ENCODE measurements around the gene RAB9B. TPM values are rescaled to one million over a fixed set of nuclear protein-coding genes. Genes with fewer than 3 reads are reported as not detected.

Gene RAB9B
- total RNA-seq, 2 experiments from 2014 or later = 0.34 to 0.60 TPM

DNA sequence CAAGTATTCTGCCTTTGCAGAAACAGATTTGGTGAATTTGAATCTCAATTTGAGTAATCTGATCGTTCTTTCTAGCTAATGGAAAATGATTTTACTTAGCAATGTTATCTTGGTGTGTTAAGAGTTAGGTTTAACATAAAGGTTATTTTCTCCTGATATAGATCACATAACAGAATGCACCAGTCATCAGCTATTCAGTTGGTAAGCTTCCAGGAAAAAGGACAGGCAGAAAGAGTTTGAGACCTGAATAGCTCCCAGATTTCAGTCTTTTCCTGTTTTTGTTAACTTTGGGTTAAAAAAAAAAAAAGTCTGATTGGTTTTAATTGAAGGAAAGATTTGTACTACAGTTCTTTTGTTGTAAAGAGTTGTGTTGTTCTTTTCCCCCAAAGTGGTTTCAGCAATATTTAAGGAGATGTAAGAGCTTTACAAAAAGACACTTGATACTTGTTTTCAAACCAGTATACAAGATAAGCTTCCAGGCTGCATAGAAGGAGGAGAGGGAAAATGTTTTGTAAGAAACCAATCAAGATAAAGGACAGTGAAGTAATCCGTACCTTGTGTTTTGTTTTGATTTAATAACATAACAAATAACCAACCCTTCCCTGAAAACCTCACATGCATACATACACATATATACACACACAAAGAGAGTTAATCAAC, 40.1 kb downstream of the RAB9B start:
- Mint-ChIP-seq H3K27ac (no peak overlapping the region), H3K36me3 (no peaks in the 10 kb centered on the region), H3K4me1 (no peaks in the 10 kb centered on the region), H3K9me3 (no peaks in the 10 kb centered on the region), H3K27me3 (no peaks in the 10 kb centered on the region), H3K4me3 (no peak overlapping the region)
- no peak for DNase-seq

DNA sequence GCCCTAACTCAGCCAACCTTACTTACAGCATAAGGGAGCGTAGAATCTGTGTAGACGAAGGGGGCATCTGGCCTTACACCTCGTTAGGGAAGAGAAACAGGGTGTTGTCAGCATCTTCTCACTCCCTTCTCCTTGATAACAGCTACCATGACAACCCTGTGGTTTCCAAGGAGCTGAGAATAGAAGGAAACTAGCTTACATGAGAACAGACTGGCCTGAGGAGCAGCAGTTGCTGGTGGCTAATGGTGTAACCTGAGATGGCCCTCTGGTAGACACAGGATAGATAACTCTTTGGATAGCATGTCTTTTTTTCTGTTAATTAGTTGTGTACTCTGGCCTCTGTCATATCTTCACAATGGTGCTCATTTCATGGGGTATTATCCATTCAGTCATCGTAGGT, 40.8 kb downstream of the RAB9B start:
- Mint-ChIP-seq H3K4me1 (no peaks in the 10 kb centered on the region), H3K27me3 (no peaks in the 10 kb centered on the region), H3K4me3 (no peak overlapping the region), H3K27ac (no peak overlapping the region), H3K9me3 (no peaks in the 10 kb centered on the region), H3K36me3 (no peaks in the 10 kb centered on the region)
- no peak for DNase-seq

DNA sequence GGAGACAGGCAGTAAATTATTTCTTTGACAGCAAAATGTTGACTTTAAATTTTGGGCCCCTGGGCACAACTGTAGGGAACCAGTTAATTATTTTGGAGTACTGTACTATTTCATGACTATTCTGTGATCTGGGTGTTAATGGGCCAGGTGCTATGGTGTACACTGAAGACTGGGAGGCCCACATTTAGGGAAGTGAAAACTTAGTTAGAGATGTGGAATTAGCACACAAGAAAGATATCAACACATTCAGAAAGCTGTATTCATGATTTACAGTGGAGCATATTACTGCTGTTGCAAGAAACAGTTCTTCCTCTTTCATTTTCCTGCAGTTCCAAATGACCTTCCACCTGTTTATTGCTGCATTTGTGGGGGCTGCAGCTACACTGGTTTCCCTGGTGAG, 43.1 kb downstream of the RAB9B start:
- no peaks in the 10 kb centered on the region for H3K27me3 Mint-ChIP-seq
- DNase-seq = no peak
- H3K4me3 Mint-ChIP-seq = no peak overlapping the region
- no peaks in the 10 kb centered on the region for H3K9me3 Mint-ChIP-seq
- no peaks in the 10 kb centered on the region for H3K36me3 Mint-ChIP-seq
- no peaks in the 10 kb centered on the region for H3K4me1 Mint-ChIP-seq
- H3K27ac Mint-ChIP-seq = no peak overlapping the region

DNA sequence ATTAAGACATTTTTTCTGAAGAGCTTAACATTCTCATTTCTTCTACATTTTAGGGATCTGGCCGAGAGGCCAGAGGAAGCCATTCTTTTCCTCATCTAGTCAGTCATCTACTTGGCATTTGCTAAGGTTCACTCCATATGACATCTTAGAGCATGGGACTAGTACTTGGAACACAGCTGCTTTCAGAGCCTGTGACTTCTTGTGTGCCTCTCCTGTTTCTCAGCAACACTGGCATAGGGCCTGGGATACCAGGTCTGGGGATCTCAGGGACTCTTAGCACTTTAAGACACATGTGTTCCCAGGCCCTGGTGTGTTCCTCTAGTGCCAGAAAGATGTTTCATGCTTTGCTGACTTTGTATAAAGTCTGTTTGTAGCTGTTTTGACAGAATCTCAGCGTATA, 48.1 kb downstream of the RAB9B start:
- DNase-seq = no peak
- Mint-ChIP-seq H3K36me3 (no peaks in the 10 kb centered on the region), H3K27ac (no peak overlapping the region), H3K4me3 (no peak overlapping the region), H3K9me3 (no peaks in the 10 kb centered on the region), H3K4me1 (no peaks in the 10 kb centered on the region), H3K27me3 (no peaks in the 10 kb centered on the region)

DNA sequence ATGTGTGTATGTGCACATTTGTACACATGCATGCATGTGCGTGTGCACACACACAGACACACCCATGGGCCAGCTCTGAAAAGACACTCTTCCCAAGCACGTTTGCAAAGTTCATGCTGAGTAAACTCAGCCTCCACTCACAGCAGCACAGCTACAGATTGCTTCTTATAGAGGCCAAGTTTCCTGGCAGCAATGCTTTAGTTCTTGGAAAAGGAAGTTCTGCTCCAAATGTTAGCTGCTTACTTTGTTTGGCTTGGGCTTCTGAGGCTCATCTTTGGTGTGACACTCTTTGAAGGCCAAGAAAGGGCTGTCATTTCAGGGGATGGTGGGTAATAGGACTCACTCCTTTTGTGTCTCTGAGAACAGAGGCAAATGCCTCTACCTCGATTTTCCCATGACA, 48.9 kb downstream of the RAB9B start:
- H3K27me3 Mint-ChIP-seq = no peaks in the 10 kb centered on the region
- H3K27ac Mint-ChIP-seq = no peak overlapping the region
- DNase-seq = no peak
- H3K4me1 Mint-ChIP-seq = no peaks in the 10 kb centered on the region
- no peaks in the 10 kb centered on the region for H3K36me3 Mint-ChIP-seq
- no peaks in the 10 kb centered on the region for H3K9me3 Mint-ChIP-seq
- no peak overlapping the region for H3K4me3 Mint-ChIP-seq

DNA sequence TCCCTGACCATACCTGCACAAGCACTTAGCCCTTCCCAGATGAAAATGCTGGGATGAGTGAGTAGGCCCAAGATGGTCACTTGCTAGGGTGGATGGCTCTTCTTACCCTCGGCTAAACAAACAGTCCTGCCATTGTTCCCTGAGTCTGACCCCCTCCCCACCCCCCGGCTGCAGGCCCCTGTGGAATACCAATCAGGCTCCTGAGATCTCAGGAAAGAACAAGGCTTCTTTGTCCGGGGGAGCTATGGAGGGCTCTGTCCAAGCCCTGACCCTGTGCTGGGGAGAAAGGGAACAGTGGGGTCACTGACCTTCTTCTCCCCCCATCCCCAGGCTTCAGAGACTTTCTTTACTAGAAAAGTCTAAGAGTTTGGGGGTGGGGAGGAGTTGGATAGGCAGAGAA, 49.4 kb downstream of the RAB9B start:
- no peaks in the 10 kb centered on the region for H3K36me3 Mint-ChIP-seq
- no peaks in the 10 kb centered on the region for H3K4me1 Mint-ChIP-seq
- DNase-seq = no peak
- no peak overlapping the region for H3K27ac Mint-ChIP-seq
- H3K27me3 Mint-ChIP-seq = no peaks in the 10 kb centered on the region
- H3K4me3 Mint-ChIP-seq = no peak overlapping the region
- H3K9me3 Mint-ChIP-seq = no peaks in the 10 kb centered on the region

DNA sequence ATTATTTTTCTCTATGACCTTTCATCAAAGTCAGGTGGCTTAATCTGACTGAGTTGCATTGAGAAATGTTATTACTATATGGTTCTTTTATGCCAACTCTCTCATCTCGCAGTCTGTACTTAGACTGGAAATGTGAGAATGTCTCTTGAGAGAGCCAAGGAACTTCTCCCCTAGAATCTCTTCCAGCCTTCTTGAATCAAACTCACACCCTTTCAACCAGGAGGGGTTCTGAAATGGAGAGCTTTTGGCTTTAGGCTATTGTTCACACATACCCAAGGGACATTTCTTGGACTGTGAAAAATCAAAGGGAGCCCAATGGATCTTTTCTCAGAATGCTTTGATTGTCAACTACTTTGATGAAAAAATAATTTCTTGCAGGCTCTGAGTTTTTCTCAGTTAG, 50.4 kb downstream of the RAB9B start:
- no peaks in the 10 kb centered on the region for H3K9me3 Mint-ChIP-seq
- no peaks in the 10 kb centered on the region for H3K27me3 Mint-ChIP-seq
- H3K4me1 Mint-ChIP-seq = no peaks in the 10 kb centered on the region

DNA sequence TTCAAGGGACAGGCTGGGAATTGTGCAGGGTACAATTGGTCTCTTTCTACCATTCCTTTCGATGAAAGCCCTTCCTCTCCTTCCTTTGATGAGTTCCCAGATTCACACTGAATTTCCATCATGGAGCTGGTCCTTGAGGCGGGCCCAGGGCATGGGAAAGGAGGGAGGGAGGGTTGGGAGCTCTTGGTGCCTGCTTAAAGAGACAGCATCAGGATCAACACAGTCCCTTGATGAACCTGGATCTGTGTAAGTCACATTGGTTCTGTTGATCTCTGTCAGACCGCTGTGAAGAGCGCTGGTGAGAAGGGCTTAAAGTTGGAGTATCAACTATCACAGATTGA, 51.0 kb downstream of the RAB9B start:
- DNase-seq = no peak
- Mint-ChIP-seq H3K9me3 (no peaks in the 10 kb centered on the region), H3K27me3 (no peaks in the 10 kb centered on the region), H3K27ac (no peak overlapping the region), H3K36me3 (no peaks in the 10 kb centered on the region), H3K4me3 (no peak overlapping the region), H3K4me1 (no peaks in the 10 kb centered on the region)

More for the DNA sequence above, 50.4 kb downstream of the RAB9B start:
- Mint-ChIP-seq H3K4me3 (no peak overlapping the region), H3K36me3 (no peaks in the 10 kb centered on the region), H3K27ac (no peak overlapping the region)
- DNase-seq = no peak

DNA sequence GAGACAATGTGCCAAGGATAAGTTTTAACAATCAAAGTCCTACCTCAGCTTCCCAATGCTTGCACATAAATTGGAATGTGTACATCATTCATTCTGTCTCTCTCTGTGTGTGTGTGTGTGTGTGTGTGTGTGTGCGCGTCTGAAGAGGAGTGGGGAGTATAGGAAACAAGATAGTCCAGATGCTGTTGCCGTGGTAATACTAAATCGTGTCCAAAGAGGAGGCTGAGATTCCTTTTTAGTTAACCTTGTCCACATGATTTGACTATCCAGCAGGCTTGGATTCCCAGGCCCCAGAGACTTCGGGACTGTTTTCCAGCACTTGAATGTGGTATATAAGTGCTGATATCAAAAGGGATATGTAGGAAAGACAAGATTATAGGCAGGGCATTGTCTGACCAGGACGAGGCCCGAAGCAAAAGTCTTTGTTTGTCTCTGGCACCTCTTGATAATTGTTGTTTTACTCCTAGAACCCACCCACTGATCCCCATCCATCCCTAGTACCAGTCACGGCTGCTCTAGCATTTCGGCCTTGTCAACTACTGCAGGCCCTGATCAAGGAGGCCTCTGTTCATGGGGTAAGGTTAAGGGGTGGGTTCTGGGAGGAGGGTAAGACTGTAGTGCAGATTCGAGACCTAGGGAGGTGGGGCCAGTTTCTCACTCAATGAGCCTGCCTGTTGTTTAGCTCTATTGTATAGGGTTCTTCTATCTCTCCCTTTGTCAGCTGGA, 51.6 kb downstream of the RAB9B start:
- Mint-ChIP-seq H3K27ac (no peak overlapping the region), H3K27me3 (no peaks in the 10 kb centered on the region), H3K9me3 (no peaks in the 10 kb centered on the region), H3K4me1 (no peaks in the 10 kb centered on the region), H3K4me3 (no peak overlapping the region), H3K36me3 (no peaks in the 10 kb centered on the region)
- DNase-seq = no peak

DNA sequence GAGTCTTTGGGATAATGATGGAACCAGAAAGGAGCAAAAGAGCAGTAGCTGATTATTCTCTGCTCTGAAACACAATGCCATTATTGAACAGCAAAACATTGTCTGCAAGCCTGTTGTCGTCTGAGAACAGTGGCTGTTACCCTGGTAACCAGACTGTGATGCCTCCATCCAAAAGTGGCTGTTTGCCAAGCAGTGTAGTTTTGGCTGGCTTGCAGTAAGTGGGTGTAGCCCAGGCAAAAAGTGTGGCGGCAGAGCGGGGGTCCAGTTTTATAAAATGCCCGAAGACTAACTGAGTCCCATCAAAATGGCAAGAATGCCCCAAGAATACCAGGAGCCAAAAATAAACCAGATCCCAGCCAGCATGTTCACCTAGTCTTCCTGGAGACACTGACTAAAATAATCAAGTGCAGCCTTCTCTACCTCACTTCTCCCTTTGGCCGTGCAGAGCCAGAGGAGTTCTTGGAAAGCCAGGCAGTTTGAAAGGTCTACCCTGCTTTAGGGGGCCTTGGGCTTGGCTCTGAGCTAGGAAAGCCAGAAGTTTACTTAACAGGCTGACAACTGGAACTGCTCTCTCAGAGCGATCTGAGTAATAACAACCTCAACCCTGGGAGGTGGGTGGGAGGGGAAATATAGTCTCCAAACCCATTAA, 52.8 kb downstream of the RAB9B start:
- no peaks in the 10 kb centered on the region for H3K4me1 Mint-ChIP-seq
- H3K36me3 Mint-ChIP-seq = no peaks in the 10 kb centered on the region
- H3K27ac Mint-ChIP-seq = no peak overlapping the region
- no peak for DNase-seq
- H3K27me3 Mint-ChIP-seq = peaks cover 4% of the 10 kb centered on the region
- no peaks in the 10 kb centered on the region for H3K9me3 Mint-ChIP-seq
- no peak overlapping the region for H3K4me3 Mint-ChIP-seq

DNA sequence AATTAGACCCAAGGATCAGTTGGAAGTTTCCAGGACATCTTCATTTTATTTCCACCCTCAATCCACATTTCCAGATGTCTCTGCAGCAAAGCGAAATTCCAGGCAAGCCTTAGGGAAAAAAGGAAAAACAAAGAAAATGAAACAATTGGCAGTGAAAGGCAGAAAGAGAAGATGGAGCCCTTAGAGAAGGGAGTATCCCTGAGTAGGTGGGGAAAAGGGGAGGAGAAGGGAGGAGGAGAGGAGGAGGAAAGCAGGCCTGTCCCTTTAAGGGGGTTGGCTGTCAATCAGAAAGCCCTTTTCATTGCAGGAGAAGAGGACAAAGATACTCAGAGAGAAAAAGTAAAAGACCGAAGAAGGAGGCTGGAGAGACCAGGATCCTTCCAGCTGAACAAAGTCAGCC, 55.5 kb downstream of the RAB9B start, which contains the start of gene PLP1:
Gene PLP1 (plus strand): TSS at position 295 of the 400 bp plus-strand sequence. CDS start 156 bp downstream, outside the sequence.
- Mint-ChIP-seq H3K4me3 (no peak within 1 kb of the TSS), H3K36me3 (no peaks in the 10 kb centered on the region), H3K9me3 (no peaks in the 10 kb centered on the region), H3K27me3 (peaks cover 4% of the 10 kb centered on the region), H3K27ac (no peak within 1 kb of the TSS), H3K4me1 (no peaks in the 10 kb centered on the region)
- DNase-seq = no peak

DNA sequence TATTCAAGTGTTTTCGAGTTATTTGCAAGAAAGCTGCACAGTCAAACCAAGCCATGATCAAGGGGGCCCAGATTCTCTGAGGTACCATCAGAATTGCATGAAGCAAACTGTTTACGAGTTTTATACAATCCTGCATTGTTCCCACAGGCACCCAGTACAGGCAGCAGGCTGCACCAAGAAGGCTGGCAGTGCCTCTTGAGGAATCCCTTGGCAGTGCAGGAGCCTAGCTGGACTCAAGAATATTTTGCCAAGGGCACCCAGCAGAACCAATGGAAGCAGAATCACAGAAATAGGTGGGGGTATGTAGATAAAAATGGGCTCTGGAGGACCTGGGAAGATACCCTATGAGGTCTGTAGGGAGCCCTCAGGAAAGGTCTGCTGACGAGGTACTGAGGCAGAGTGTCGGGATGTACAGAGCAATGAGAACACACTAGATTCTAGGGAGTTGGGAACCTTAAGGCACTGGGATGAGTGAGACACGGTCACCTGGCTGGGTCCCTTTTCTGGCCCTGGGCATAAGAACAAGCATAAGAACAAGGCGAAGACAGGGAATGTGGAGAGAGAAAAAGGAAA, 57.9 kb downstream of the RAB9B start:
- H3K36me3 Mint-ChIP-seq = no peaks in the 10 kb centered on the region
- no peak for DNase-seq
- no peak overlapping the region for H3K4me3 Mint-ChIP-seq
- H3K27ac Mint-ChIP-seq = no peak overlapping the region
- no peaks in the 10 kb centered on the region for H3K9me3 Mint-ChIP-seq
- peaks cover 4% of the 10 kb centered on the region for H3K27me3 Mint-ChIP-seq
- no peaks in the 10 kb centered on the region for H3K4me1 Mint-ChIP-seq

DNA sequence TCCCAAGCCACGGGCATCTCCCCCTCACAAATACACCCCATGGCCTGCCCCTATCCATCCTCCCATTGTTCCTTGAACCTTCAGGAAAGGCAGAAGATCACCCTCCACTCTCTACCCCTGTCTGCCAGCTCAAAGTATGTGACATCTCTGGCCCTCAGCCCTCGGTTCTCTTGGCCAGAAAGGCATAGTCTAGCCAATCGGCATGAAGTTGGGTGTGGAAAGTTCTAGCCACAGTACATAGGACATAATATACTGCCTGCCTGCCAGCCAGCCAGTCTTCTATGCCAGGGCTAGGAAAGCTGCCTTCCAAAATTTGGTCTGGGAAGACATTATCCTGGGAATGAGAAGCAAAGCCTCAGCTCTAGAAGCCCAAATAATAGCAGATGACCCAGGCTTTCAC, 58.6 kb downstream of the RAB9B start:
- Mint-ChIP-seq H3K9me3 (no peaks in the 10 kb centered on the region), H3K27ac (no peak overlapping the region), H3K4me3 (no peak overlapping the region), H3K27me3 (peaks cover 4% of the 10 kb centered on the region), H3K4me1 (no peaks in the 10 kb centered on the region), H3K36me3 (no peaks in the 10 kb centered on the region)
- DNase-seq = no peak
